ENCODE results near the gene CYTL1. TPM values are rescaled to one million over a fixed set of nuclear protein-coding genes. Genes with fewer than 3 reads are reported as not detected.

Gene CYTL1
- total RNA-seq, 2 experiments from 2014 or later, result not detected

Other genes starting within 250 kb of the CYTL1 start
- not detected for gene MSX1, start 159.8 kb downstream of the CYTL1 start, total RNA-seq
- gene STK32B, start 32.0 kb upstream of the CYTL1 start, total RNA-seq, result not detected